ENCODE results near the gene ETV3L.

Gene ETV3L

DNA sequence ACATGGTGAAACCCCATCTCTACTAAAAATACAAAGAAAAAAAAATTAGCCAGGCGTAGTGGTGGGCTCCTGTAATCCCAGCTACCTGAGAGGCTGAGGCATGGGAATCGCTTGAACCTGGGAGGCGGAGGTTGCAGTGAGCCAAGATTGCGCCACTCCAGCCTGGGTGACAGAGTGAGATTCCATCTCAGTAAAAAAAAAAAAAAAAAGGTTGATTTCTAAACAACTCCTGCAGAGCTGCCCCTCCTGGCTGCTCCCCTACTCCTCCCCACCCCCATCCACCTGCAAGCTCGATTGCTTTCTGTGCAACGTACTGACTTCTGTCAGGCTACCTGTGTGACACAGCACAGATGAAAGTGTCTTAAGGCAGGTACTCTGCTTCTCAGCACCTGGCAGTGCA is 13.3 kb downstream of the ETV3L start:
- Histone ChIP-seq H3K79me2 (ENCODE audit: control insufficient read depth, low read length) (no peaks in the 10 kb centered on the region), H4K20me1 (ENCODE audit: control insufficient read depth, insufficient read depth, low read depth, low read length) (no peaks in the 10 kb centered on the region), H3K27ac (ENCODE audit: low read depth, low read length) (no peak overlapping the region), H3K27me3 (ENCODE audit: control insufficient read depth, low read length) (peaks cover 4% of the 10 kb centered on the region; the same call in 1 of the 2 replicates), H3F3A (ENCODE audit: control insufficient read depth, insufficient read depth) (no peaks in the 10 kb centered on the region), H3K4me3 (ENCODE audit: low read length) (no peak overlapping the region), H3K9me2 (replicated peaks; ENCODE audit: control insufficient read depth, low read length) (no peaks in the 10 kb centered on the region), H3K36me3 (ENCODE audit: control insufficient read depth, low read length) (no peaks in the 10 kb centered on the region), H3K9me3 (ENCODE audit: control insufficient read depth, insufficient read depth, low read length) (no peaks in the 10 kb centered on the region), H3K4me1 (ENCODE audit: control insufficient read depth, low read length) (no peaks in the 10 kb centered on the region), H3K4me2 (ENCODE audit: low read length) (no peak overlapping the region)
- TF ChIP-seq, protein P1, sequence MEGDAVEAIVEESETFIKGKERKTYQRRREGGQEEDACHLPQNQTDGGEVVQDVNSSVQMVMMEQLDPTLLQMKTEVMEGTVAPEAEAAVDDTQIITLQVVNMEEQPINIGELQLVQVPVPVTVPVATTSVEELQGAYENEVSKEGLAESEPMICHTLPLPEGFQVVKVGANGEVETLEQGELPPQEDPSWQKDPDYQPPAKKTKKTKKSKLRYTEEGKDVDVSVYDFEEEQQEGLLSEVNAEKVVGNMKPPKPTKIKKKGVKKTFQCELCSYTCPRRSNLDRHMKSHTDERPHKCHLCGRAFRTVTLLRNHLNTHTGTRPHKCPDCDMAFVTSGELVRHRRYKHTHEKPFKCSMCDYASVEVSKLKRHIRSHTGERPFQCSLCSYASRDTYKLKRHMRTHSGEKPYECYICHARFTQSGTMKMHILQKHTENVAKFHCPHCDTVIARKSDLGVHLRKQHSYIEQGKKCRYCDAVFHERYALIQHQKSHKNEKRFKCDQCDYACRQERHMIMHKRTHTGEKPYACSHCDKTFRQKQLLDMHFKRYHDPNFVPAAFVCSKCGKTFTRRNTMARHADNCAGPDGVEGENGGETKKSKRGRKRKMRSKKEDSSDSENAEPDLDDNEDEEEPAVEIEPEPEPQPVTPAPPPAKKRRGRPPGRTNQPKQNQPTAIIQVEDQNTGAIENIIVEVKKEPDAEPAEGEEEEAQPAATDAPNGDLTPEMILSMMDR (IDR thresholded peaks at IDR 0.05; ENCODE audit: low read depth, low read length, poor library complexity, severe bottlenecking), result no peak
- no peak for TF ChIP-seq EZH2phosphoT487 (IDR thresholded peaks at IDR 0.05; ENCODE audit: borderline replicate concordance, low read length)

DNA sequence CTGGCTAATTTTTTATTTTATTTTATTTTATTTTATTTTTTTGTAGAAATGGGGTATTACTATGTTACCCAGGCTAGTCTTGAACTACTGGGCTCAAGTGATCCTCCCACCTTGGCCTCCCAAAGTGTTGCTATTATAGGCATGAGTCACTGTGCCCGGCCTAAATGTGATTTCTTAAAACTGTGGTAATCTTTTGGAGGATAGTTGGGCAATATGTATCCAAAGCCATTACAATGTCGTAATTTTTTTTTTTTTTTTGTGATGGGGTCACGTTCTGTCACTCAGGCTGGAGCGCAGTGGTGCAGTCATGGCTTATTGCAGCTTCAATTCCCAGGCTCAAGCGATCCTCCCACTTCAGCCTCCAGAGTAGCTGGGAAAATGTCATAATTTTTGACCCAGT is 14.2 kb downstream of the ETV3L start:
- Histone ChIP-seq H3K4me2 (ENCODE audit: low read length) (no peak overlapping the region), H3K4me1 (ENCODE audit: control insufficient read depth, low read length) (no peaks in the 10 kb centered on the region), H3K27me3 (ENCODE audit: control insufficient read depth, low read length) (0 out of 2 replicates have a peak, but pooled peaks cover 4% of the 10 kb centered on the region), H3F3A (ENCODE audit: control insufficient read depth, insufficient read depth) (no peaks in the 10 kb centered on the region), H3K9me3 (ENCODE audit: control insufficient read depth, insufficient read depth, low read length) (no peaks in the 10 kb centered on the region), H3K4me3 (ENCODE audit: low read length) (no peak overlapping the region), H3K79me2 (ENCODE audit: control insufficient read depth, low read length) (no peaks in the 10 kb centered on the region), H4K20me1 (ENCODE audit: control insufficient read depth, insufficient read depth, low read depth, low read length) (no peaks in the 10 kb centered on the region), H3K9me2 (replicated peaks; ENCODE audit: control insufficient read depth, low read length) (no peaks in the 10 kb centered on the region), H3K27ac (ENCODE audit: low read depth, low read length) (no peak overlapping the region), H3K36me3 (ENCODE audit: control insufficient read depth, low read length) (no peaks in the 10 kb centered on the region)
- TF ChIP-seq, protein P1 (IDR thresholded peaks at IDR 0.05; ENCODE audit: low read depth, low read length, poor library complexity, severe bottlenecking), result no peak
- TF ChIP-seq EZH2phosphoT487 (IDR thresholded peaks at IDR 0.05; ENCODE audit: borderline replicate concordance, low read length), result no peak

DNA sequence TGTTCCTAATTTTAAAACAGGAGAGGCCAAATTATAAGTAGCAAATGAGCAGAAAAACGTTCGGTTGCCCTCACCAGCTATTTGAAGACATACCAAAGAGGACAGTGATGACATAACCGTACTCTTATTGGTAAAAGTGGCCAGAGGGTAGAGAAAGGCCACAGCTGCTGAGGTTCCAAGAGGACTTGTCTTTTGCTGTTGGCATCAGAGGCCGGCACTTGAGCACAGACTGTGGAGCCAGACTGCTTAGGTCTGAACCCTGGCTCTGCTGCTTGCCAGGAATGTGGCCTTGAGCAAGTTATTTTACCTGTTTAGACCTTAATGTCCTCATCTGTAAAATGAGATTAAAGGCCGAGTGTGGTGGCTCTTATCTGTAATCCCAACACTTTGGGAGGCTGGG is 14.9 kb downstream of the ETV3L start:
- H3K9me2 ChIP-seq (replicated peaks; ENCODE audit: control insufficient read depth, low read length), result no peaks in the 10 kb centered on the region

More for the DNA sequence above, 14.9 kb downstream of the ETV3L start:
- TF ChIP-seq, protein P1 (IDR thresholded peaks at IDR 0.05; ENCODE audit: low read depth, low read length, poor library complexity, severe bottlenecking), result no peak
- TF ChIP-seq EZH2phosphoT487 (IDR thresholded peaks at IDR 0.05; ENCODE audit: borderline replicate concordance, low read length), result no peak
- no peak overlapping the region for H3K27ac ChIP-seq (ENCODE audit: low read depth, low read length)
- H4K20me1 ChIP-seq (ENCODE audit: control insufficient read depth, insufficient read depth, low read depth, low read length), result no peaks in the 10 kb centered on the region
- H3F3A ChIP-seq (ENCODE audit: control insufficient read depth, insufficient read depth), result no peaks in the 10 kb centered on the region
- H3K4me3 ChIP-seq (ENCODE audit: low read length), result no peak overlapping the region
- H3K36me3 ChIP-seq (ENCODE audit: control insufficient read depth, low read length), result no peaks in the 10 kb centered on the region
- no peaks in the 10 kb centered on the region for H3K79me2 ChIP-seq (ENCODE audit: control insufficient read depth, low read length)
- H3K9me3 ChIP-seq (ENCODE audit: control insufficient read depth, insufficient read depth, low read length), result no peaks in the 10 kb centered on the region
- no peak overlapping the region for H3K4me2 ChIP-seq (ENCODE audit: low read length)
- no peaks in the 10 kb centered on the region for H3K4me1 ChIP-seq (ENCODE audit: control insufficient read depth, low read length)
- 0 out of 2 replicates have a peak, but pooled peaks cover 2% of the 10 kb centered on the region for H3K27me3 ChIP-seq (ENCODE audit: control insufficient read depth, low read length)

Measured in DOHH2 (cell line).